ENCODE results near the gene NIT2. TPM values are rescaled to one million over a fixed set of nuclear protein-coding genes. Genes with fewer than 3 reads are reported as not detected.

Gene NIT2
- total and polyA plus RNA-seq, 9 donors = 13.5 to 45.2 (median 34.8) TPM

GRCh38 chr3:100352296-100353231 is 18.0 kb downstream of the NIT2 start:
- intact Hi-C loops (cut with DNase I) = no loop called here
- Histone ChIP-seq H3K4me3 (no peak overlapping the region), H3K27ac (no peak overlapping the region), H3K27me3 (no peaks in the 10 kb centered on the region), H3K4me1 (ENCODE audit: insufficient read depth) (no peaks in the 10 kb centered on the region), H3K9me3 (no peaks in the 10 kb centered on the region), H3K36me3 (no peaks in the 10 kb centered on the region)
- no peak for DNase-seq
- WGBS, 3 donors = 95 to 96% (median 96%) methylated on average over 10 of the region's 10 CpGs
- no peak for TF ChIP-seq CTCF (IDR thresholded peaks at IDR 0.05)
- no peak for TF ChIP-seq EP300 (IDR thresholded peaks at IDR 0.05)
- no peak for TF ChIP-seq POLR2A (IDR thresholded peaks at IDR 0.05)

DNA sequence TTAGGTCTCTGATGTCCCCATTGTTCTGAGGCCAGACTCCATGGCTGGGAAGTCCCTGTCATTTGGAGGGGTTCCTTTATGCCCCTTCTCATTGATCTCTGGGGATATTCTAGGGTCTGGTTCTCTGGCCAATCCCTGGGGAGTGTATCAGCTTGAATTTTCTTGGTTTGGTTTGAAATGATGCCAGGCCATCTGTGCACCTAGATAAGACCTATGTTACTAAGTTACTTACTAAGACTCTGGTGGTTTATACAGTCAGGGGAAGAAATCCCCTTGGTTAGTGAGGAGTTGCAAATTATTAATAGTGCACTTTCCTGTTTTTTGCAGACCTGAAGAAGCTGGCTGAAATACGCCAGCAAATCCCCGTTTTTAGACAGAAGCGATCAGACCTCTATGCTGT is 20.3 kb downstream of the NIT2 start:
- Histone ChIP-seq H3K27ac (no peak overlapping the region), H3K9me3 (no peaks in the 10 kb centered on the region), H3K4me1 (ENCODE audit: insufficient read depth) (no peaks in the 10 kb centered on the region), H3K36me3 (no peaks in the 10 kb centered on the region), H3K27me3 (no peaks in the 10 kb centered on the region), H3K4me3 (no peak overlapping the region)
- TF ChIP-seq POLR2A (IDR thresholded peaks at IDR 0.05) = no peak
- no peak for TF ChIP-seq EP300 (IDR thresholded peaks at IDR 0.05)
- no peak for TF ChIP-seq CTCF (IDR thresholded peaks at IDR 0.05)
- DNase-seq = no peak
- 63 to 78% (median 63%) methylated on average over 3 of the region's 3 CpGs for WGBS, 3 donors
- intact Hi-C loops (cut with DNase I) = no loop called here

- H3K4me1 ChIP-seq (ENCODE audit: insufficient read depth) = no peaks in the 10 kb centered on the region
- H3K4me3 ChIP-seq = no peak overlapping the region
- intact Hi-C loops (cut with DNase I) = no loop called here
- no peak overlapping the region for H3K27ac ChIP-seq
- TF ChIP-seq POLR2A (IDR thresholded peaks at IDR 0.05) = no peak
- no peak for TF ChIP-seq CTCF (IDR thresholded peaks at IDR 0.05)
- TF ChIP-seq EP300 (IDR thresholded peaks at IDR 0.05) = no peak
- WGBS, 3 donors = 88 to 90% (median 90%) methylated on average over 2 of the region's 2 CpGs
- no peaks in the 10 kb centered on the region for H3K27me3 ChIP-seq
- H3K9me3 ChIP-seq = no peaks in the 10 kb centered on the region
- no peak for DNase-seq
- no peaks in the 10 kb centered on the region for H3K36me3 ChIP-seq
These were observed 23.9 kb downstream of the NIT2 start for GRCh38 chr3:100358413-100358812.

DNA sequence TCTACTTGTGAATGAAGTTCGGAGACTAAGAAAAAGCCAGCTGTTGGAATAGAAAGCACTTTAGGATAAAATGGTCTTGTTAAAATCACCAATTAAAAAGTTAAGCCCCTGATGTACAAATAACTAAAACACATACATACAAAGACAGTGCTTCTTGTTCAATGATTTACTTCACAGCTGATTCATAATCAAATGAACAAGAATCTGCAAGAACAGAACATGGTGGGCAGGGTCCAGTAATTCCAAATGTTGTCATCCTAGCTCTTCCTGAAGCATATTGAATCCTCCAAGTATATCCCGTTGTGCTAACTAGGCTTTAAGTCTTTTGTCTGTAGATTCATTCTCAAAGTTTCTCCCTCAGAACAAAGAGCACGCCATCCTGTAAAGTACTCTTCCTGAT is 24.5 kb downstream of the NIT2 start:
- Histone ChIP-seq H3K27me3 (no peaks in the 10 kb centered on the region), H3K4me1 (ENCODE audit: insufficient read depth) (no peaks in the 10 kb centered on the region), H3K27ac (no peak overlapping the region), H3K4me3 (no peak overlapping the region), H3K9me3 (no peaks in the 10 kb centered on the region), H3K36me3 (no peaks in the 10 kb centered on the region)
- intact Hi-C loops (cut with DNase I) = no loop called here
- 90 to 97% (median 92%) methylated on average over 3 of the region's 3 CpGs for WGBS, 3 donors
- no peak for DNase-seq
- no peak for TF ChIP-seq EP300 (IDR thresholded peaks at IDR 0.05)
- no peak for TF ChIP-seq CTCF (IDR thresholded peaks at IDR 0.05)
- TF ChIP-seq POLR2A (IDR thresholded peaks at IDR 0.05) = no peak
